ENCODE data around the gene CAPN13.
A peak's percentile ranks its signal among the peaks of the same experiment; 100 is the strongest.
"Not testable (repeated sequence)": the region's sequence is repeated elsewhere in the genome, so short reads cannot be mapped to it uniquely, and the experiment has no call there.

The CAPN13 gene

GRCh38 chr2:30704309-30705020 lies 102.8 kb downstream of the CAPN13 start:
- no peak for DNase-seq (ENCODE audit: low read depth)
- no peak overlapping the region for H3K4me3 ChIP-seq (ENCODE audit: low read depth, low read length)
- TF ChIP-seq CTCF (IDR thresholded peaks at IDR 0.05; ENCODE audit: low read depth, low read length) (no peak), POLR2A (IDR thresholded peaks at IDR 0.05; ENCODE audit: extremely low read depth, insufficient read length) (no peak), MAX (IDR thresholded peaks at IDR 0.05; ENCODE audit: low read depth, low read length) (no peak), MYC (IDR thresholded peaks at IDR 0.05; ENCODE audit: low read depth, low read length) (no peak)

- DNase-seq (ENCODE audit: low read depth) = peak; percentile 60
- TF ChIP-seq MAX (IDR thresholded peaks at IDR 0.05; ENCODE audit: low read depth, low read length) = no peak
- no peak for TF ChIP-seq POLR2A (IDR thresholded peaks at IDR 0.05; ENCODE audit: extremely low read depth, insufficient read length)
- TF ChIP-seq MYC (IDR thresholded peaks at IDR 0.05; ENCODE audit: low read depth, low read length) = no peak
- no peak for TF ChIP-seq CTCF (IDR thresholded peaks at IDR 0.05; ENCODE audit: low read depth, low read length)
- H3K4me3 ChIP-seq (ENCODE audit: low read depth, low read length) = no peak overlapping the region
These were observed 104.6 kb downstream of the CAPN13 start for GRCh38 chr2:30702694-30703093.

GRCh38 chr2:30701782-30702181 lies 105.5 kb downstream of the CAPN13 start:
- TF ChIP-seq MYC (IDR thresholded peaks at IDR 0.05; ENCODE audit: low read depth, low read length) (no peak), POLR2A (IDR thresholded peaks at IDR 0.05; ENCODE audit: extremely low read depth, insufficient read length) (no peak), MAX (IDR thresholded peaks at IDR 0.05; ENCODE audit: low read depth, low read length) (no peak), CTCF (IDR thresholded peaks at IDR 0.05; ENCODE audit: low read depth, low read length) (no peak)
- no peak for DNase-seq (ENCODE audit: low read depth)
- no peak overlapping the region for H3K4me3 ChIP-seq (ENCODE audit: low read depth, low read length)

GRCh38 chr2:30697242-30698103 lies 109.8 kb downstream of the CAPN13 start:
- DNase-seq (ENCODE audit: low read depth); H3K4me3 ChIP-seq (ENCODE audit: low read depth, low read length): not testable (repeated sequence)

GRCh38 chr2:30695749-30696148 lies 111.5 kb downstream of the CAPN13 start:
- H3K4me3 ChIP-seq (ENCODE audit: low read depth, low read length) = no peak overlapping the region
- TF ChIP-seq CTCF (IDR thresholded peaks at IDR 0.05; ENCODE audit: low read depth, low read length) (no peak), MAX (IDR thresholded peaks at IDR 0.05; ENCODE audit: low read depth, low read length) (no peak)
- no peak for DNase-seq (ENCODE audit: low read depth)

GRCh38 chr2:30694286-30695055 lies 112.8 kb downstream of the CAPN13 start:
- DNase-seq (ENCODE audit: low read depth) = no peak
- TF ChIP-seq MAX (IDR thresholded peaks at IDR 0.05; ENCODE audit: low read depth, low read length) (no peak), CTCF (IDR thresholded peaks at IDR 0.05; ENCODE audit: low read depth, low read length) (no peak), MYC (IDR thresholded peaks at IDR 0.05; ENCODE audit: low read depth, low read length) (no peak), POLR2A (IDR thresholded peaks at IDR 0.05; ENCODE audit: extremely low read depth, insufficient read length) (no peak)

More at GRCh38 chr2:30694286-30695055, 112.8 kb downstream of the CAPN13 start:
- H3K4me3 ChIP-seq (ENCODE audit: low read depth, low read length) = no peak overlapping the region
